BLaER1 (cell line): ENCODE measurements around the gene MGAT4A.

Experiments used
- H3K27ac ChIP-seq: shearing (Covaris generic); formaldehyde crosslinking; 2 replicates; pipeline ENCODE4 v1.8.1; 2022
- H3K27me3 ChIP-seq: shearing (Covaris generic); formaldehyde crosslinking; 2 replicates; pipeline ENCODE4 v1.8.1; 2022
- H3K36me3 ChIP-seq: shearing (Covaris generic); formaldehyde crosslinking; 2 replicates; pipeline ENCODE4 v1.8.1; 2022
- H3K4me1 ChIP-seq: shearing (Covaris generic); formaldehyde crosslinking; 2 replicates; pipeline ENCODE4 v1.8.1; 2022
- H3K4me2 ChIP-seq: shearing (Covaris generic); formaldehyde crosslinking; 2 replicates; pipeline ENCODE4 v1.8.1; 2022
- H3K4me3 ChIP-seq: shearing (Covaris generic); formaldehyde crosslinking; 2 replicates; pipeline ENCODE4 v1.8.1; 2022
- H3K9ac ChIP-seq: shearing (Covaris generic); formaldehyde crosslinking; 2 replicates; pipeline ENCODE4 v1.8.1; 2022
- H3K9me3 ChIP-seq: shearing (Covaris generic); formaldehyde crosslinking; 2 replicates; pipeline ENCODE4 v1.8.1; 2022
- H4K20me1 ChIP-seq: shearing (Covaris generic); formaldehyde crosslinking; 2 replicates; pipeline ENCODE4 v1.8.1; 2022
- Cebpa-rat ChIP-seq: shearing (Covaris generic); IDR thresholded peaks from 2 replicates; pipeline ENCODE4 v1.8.1; 2022

MGAT4A gene

DNA sequence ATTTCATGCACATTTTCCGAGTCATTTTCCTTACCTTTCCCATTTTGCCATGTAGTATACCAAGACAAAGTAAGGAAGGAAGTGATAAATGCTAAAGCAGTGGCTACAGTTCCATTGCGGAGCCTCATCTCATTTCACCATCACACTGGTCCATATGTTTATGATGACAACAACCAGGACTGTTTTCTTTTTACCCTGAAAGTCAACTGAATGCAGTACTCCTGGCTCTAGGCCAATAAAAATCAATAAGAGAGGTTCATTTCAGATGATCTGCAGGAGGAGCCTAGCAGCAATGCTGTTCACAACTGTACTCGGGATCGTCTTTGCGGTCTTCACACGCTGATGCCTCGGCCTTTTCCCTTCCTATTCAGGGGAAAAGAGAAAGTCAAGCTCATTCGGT is 4.7 kb downstream of the MGAT4A start:
- Histone ChIP-seq H3K9ac (no peak overlapping the region), H3K4me3 (no peak overlapping the region), H3K27me3 (peaks cover 6% of the 10 kb centered on the region; the same call in 1 of the 2 replicates), H3K36me3 (peaks cover 9% of the 10 kb centered on the region; the same call in 1 of the 2 replicates), H3K9me3 (peaks cover 6% of the 10 kb centered on the region; the same call in 1 of the 2 replicates), H3K27ac (no peak overlapping the region), H3K4me1 (peaks cover 27% of the 10 kb centered on the region), H4K20me1 (peaks cover 23% of the 10 kb centered on the region; the same call in 1 of the 2 replicates), H3K4me2 (no peak overlapping the region)
- no peak for TF ChIP-seq Cebpa-rat

- H3K4me2 ChIP-seq = no peak overlapping the region
- H3K9me3 ChIP-seq = peaks cover 24% of the 10 kb centered on the region
- H3K9ac ChIP-seq = no peak overlapping the region
- no peaks in the 10 kb centered on the region for H3K27me3 ChIP-seq
- H3K36me3 ChIP-seq = peaks cover 17% of the 10 kb centered on the region
- H4K20me1 ChIP-seq = no peaks in the 10 kb centered on the region
- no peak for TF ChIP-seq Cebpa-rat
- H3K4me3 ChIP-seq = no peak overlapping the region
- H3K27ac ChIP-seq = no peak overlapping the region
- H3K4me1 ChIP-seq = no peaks in the 10 kb centered on the region
Measured at GRCh38 chr2:98720286-98720685, 10.6 kb downstream of the MGAT4A start.

GRCh38 chr2:98717621-98718020 is 13.3 kb downstream of the MGAT4A start:
- peaks cover 8% of the 10 kb centered on the region for H3K36me3 ChIP-seq
- no peak overlapping the region for H3K27ac ChIP-seq
- H4K20me1 ChIP-seq = no peaks in the 10 kb centered on the region
- TF ChIP-seq Cebpa-rat = no peak
- peaks cover 24% of the 10 kb centered on the region for H3K9me3 ChIP-seq
- H3K4me2 ChIP-seq = no peak overlapping the region
- no peak overlapping the region for H3K9ac ChIP-seq
- H3K4me3 ChIP-seq = no peak overlapping the region
- H3K4me1 ChIP-seq = no peaks in the 10 kb centered on the region; the same call in 1 of the 2 replicates
- no peaks in the 10 kb centered on the region for H3K27me3 ChIP-seq

- TF ChIP-seq Cebpa-rat = no peak
- Histone ChIP-seq H3K4me3 (no peak overlapping the region), H3K36me3 (peaks cover 8% of the 10 kb centered on the region), H4K20me1 (no peaks in the 10 kb centered on the region), H3K4me1 (no peaks in the 10 kb centered on the region; the same call in 1 of the 2 replicates), H3K27me3 (no peaks in the 10 kb centered on the region), H3K9me3 (peaks cover 21% of the 10 kb centered on the region), H3K9ac (no peak overlapping the region), H3K4me2 (no peak overlapping the region), H3K27ac (no peak overlapping the region)
Measured at GRCh38 chr2:98716786-98717185, 14.1 kb downstream of the MGAT4A start.

DNA sequence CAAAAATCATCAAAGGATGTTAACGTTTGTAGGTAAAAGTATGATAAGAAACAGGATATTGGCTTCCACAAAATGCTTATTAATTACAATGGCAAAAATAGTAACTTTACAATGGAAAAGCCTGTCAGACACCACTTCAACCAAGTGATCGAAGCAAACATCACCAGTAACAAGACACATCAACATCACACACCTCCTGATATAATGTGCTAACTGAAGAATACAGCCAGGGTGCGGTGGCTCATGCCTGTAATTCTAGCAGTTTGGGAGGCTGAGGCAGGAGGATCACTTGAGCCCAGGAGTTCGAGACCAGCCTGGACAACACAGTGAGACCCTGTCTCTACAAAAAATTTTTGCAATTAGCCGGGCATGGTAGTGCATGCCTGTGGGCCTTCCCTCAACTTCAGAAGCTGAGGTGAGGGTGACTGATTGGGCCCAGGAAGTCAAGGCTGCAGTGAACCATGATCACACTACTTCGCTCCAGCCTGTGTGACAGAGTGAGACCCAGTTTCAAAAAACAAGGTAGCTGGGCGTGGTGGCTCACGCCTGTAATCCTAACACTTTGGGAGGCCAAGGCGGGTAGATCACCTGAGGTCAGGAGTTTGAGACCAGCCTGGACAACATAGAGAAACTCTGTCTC is 15.0 kb downstream of the MGAT4A start:
- no peaks in the 10 kb centered on the region for H4K20me1 ChIP-seq
- TF ChIP-seq Cebpa-rat = no peak
- H3K36me3 ChIP-seq = peaks cover 8% of the 10 kb centered on the region

DNA sequence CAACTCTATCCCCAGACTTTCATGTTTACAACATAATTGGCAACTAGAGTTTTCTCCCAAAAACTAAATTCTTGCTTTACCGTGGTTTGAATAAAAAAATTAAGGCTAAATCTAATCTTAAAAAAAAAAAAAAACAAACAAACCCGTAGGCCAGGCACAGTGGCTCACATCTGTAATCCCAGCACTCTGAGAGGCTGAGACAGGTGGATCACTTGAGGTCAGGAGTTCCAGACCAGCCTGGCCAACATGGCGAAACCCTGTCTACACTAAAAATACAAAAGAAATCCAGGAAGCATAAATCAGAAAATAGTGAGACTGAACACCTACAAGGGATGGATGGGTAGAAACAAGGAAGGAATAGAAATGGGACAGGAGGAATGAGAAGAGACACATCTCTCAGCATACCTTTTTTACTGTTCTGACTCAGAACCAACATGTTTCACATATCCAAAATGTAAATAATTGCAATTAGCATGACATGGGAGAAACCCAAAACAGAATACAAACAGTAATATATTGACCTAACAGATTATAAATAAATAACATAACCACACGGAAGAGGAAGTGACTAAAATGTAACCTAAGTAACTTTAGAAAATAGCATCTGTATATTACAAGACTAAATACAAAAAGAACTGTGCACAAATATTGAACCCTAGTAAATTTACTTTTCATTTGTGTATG is 17.5 kb downstream of the MGAT4A start:
- H3K9me3 ChIP-seq = no peaks in the 10 kb centered on the region
- H3K4me3 ChIP-seq = no peak overlapping the region
- H3K4me2 ChIP-seq = no peak overlapping the region
- no peaks in the 10 kb centered on the region for H4K20me1 ChIP-seq
- H3K27me3 ChIP-seq = no peaks in the 10 kb centered on the region
- H3K9ac ChIP-seq = no peak overlapping the region
- no peaks in the 10 kb centered on the region for H3K36me3 ChIP-seq
- no peak overlapping the region for H3K27ac ChIP-seq
- no peak for TF ChIP-seq Cebpa-rat
- peaks cover 23% of the 10 kb centered on the region for H3K4me1 ChIP-seq

More for the DNA sequence above, 15.0 kb downstream of the MGAT4A start:
- H3K27ac ChIP-seq = no peak overlapping the region
- no peak overlapping the region for H3K4me2 ChIP-seq
- H3K9ac ChIP-seq = no peak overlapping the region
- H3K9me3 ChIP-seq = peaks cover 15% of the 10 kb centered on the region
- H3K4me3 ChIP-seq = no peak overlapping the region
- H3K4me1 ChIP-seq = peaks cover 4% of the 10 kb centered on the region
- no peaks in the 10 kb centered on the region for H3K27me3 ChIP-seq

- H4K20me1 ChIP-seq = no peaks in the 10 kb centered on the region
- no peak overlapping the region for H3K27ac ChIP-seq
- no peak overlapping the region for H3K4me2 ChIP-seq
- H3K9me3 ChIP-seq = no peaks in the 10 kb centered on the region
- no peaks in the 10 kb centered on the region for H3K27me3 ChIP-seq
- H3K9ac ChIP-seq = no peak overlapping the region
- H3K4me1 ChIP-seq = peaks cover 23% of the 10 kb centered on the region
- no peaks in the 10 kb centered on the region for H3K36me3 ChIP-seq
- TF ChIP-seq Cebpa-rat = no peak
- no peak overlapping the region for H3K4me3 ChIP-seq
Measured at GRCh38 chr2:98712145-98712544, 18.8 kb downstream of the MGAT4A start.

GRCh38 chr2:98711506-98711905 is 19.4 kb downstream of the MGAT4A start:
- Histone ChIP-seq H3K27me3 (no peaks in the 10 kb centered on the region), H3K4me3 (no peak overlapping the region), H3K4me1 (peaks cover 23% of the 10 kb centered on the region), H3K4me2 (no peak overlapping the region), H3K9ac (no peak overlapping the region), H3K27ac (no peak overlapping the region), H4K20me1 (no peaks in the 10 kb centered on the region), H3K36me3 (no peaks in the 10 kb centered on the region), H3K9me3 (no peaks in the 10 kb centered on the region)
- no peak for TF ChIP-seq Cebpa-rat

DNA sequence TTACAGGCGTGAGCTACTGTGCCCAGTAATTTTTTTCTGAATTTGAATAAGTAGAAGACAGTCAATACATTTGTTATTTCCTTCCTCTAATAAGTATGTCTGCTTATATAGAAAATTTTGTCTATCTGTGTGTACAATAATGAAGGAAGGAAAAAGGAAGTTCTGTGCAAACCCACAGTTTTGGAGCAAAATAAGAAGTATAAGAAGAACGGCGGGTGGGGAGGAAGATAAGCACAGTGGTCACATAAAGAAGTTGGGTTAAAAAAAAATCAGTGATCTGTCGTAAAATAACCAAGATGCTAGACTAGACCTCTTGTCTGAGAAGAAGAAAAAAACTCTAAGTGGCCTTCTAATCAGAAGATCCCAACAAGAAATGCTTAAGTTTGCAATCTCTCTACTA is 20.2 kb downstream of the MGAT4A start:
- TF ChIP-seq Cebpa-rat = no peak
- peaks cover 23% of the 10 kb centered on the region for H3K4me1 ChIP-seq
- no peak overlapping the region for H3K27ac ChIP-seq
- no peak overlapping the region for H3K9ac ChIP-seq
- H3K36me3 ChIP-seq = no peaks in the 10 kb centered on the region
- no peaks in the 10 kb centered on the region for H3K9me3 ChIP-seq
- H3K4me2 ChIP-seq = peak overlapping the region; percentile 32
- H3K4me3 ChIP-seq = no peak overlapping the region
- no peaks in the 10 kb centered on the region for H3K27me3 ChIP-seq
- no peaks in the 10 kb centered on the region for H4K20me1 ChIP-seq

DNA sequence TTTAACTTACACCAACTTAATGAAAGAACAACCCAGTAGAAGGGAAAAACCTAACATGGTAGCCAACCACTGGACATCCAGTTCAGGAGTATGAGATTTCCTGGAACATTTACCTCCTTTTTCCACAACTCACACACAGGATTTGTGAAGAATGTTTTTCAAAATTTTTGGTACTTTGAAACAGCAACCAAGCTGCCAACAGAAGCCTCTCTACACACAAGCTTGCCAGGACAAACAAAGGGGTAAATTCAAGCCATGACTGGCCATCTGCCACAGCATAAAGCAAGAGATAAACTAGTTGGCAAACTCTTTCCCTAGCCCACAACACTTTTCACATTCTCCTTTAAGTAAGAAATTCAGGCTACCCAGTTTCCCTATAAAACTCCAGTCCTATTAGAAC is 21.4 kb downstream of the MGAT4A start:
- no peaks in the 10 kb centered on the region for H3K9me3 ChIP-seq
- no peak overlapping the region for H3K9ac ChIP-seq
- no peaks in the 10 kb centered on the region for H3K36me3 ChIP-seq
- no peak for TF ChIP-seq Cebpa-rat
- H3K27ac ChIP-seq = no peak overlapping the region
- H3K4me1 ChIP-seq = peaks cover 23% of the 10 kb centered on the region
- 0 out of 2 replicates have a peak overlapping the region, but pooled peaks have one; percentile 31 for H3K4me2 ChIP-seq
- no peaks in the 10 kb centered on the region for H3K27me3 ChIP-seq
- H3K4me3 ChIP-seq = no peak overlapping the region
- H4K20me1 ChIP-seq = no peaks in the 10 kb centered on the region
